ENCODE results near the gene ARFRP1. TPM values are rescaled to one million over a fixed set of nuclear protein-coding genes. Genes with fewer than 3 reads are reported as not detected.

ARFRP1 gene
- total RNA-seq, 1 experiment from 2014 or later: 119 TPM

GRCh38 chr20:63739130-63740069 is 31.6 kb upstream of the ARFRP1 start, which contains the start of gene SLC2A4RG:
Gene SLC2A4RG, plus strand, starts transcription at chr20:63739776. Its CDS starts 137 bp downstream, at chr20:63739913.
- ChIA-PET POLR2A (interaction anchor here (0.5 to 1.6 kb wide), 5 partner anchors 32 to 1334 kb away, joined by 3 to 12 read pairs (median 4); partner anchors contain the start of genes ARFRP1, HELZ2, TPD52L2 and ZGPAT), CTCF (interaction anchor here (0.7 to 1.3 kb wide), 4 partner anchors 14 to 201 kb away, joined by 3 to 6 read pairs (median 4); partner anchors contain the start of genes ARFRP1, TPD52L2 and ZGPAT)
- BruUV-seq (replicated peaks): no TSS peak
- peak within 1 kb of the TSS; percentile 72 for H3K4me3 ChIP-seq (ENCODE audit: low read depth, low read length)
- intact Hi-C loops (cut with micrococcal nuclease; ENCODE audit: unreplicated experiment): no loop called here
- peak within 1 kb of the TSS; percentile 87 for H3K27ac Mint-ChIP-seq (ENCODE audit: unreplicated experiment)
- H3K9me3 Mint-ChIP-seq (ENCODE audit: unreplicated experiment): no peaks in the 10 kb centered on the region
- no peak for TF ChIP-seq CTCF (IDR thresholded peaks at IDR 0.05; ENCODE audit: insufficient read depth in 1 of 2, low read depth in 1 of 2, low read length in 1 of 2, severe bottlenecking in 1 of 2, unreplicated experiment in 1 of 2)
- peaks cover 79% of the 10 kb centered on the region for H3K36me3 Mint-ChIP-seq (ENCODE audit: insufficient read depth, unreplicated experiment)
- peak; percentile 85 to 96 for DNase-seq
- H3K27me3 ChIP-seq (replicated peaks; ENCODE audit: control insufficient read depth, insufficient read depth, low read length): no peaks in the 10 kb centered on the region
- H3K27me3 Mint-ChIP-seq (ENCODE audit: insufficient read depth, unreplicated experiment): no peaks in the 10 kb centered on the region
- peaks cover 19% of the 10 kb centered on the region for H3K36me3 ChIP-seq (ENCODE audit: control insufficient read depth, insufficient read depth, low read length)
- peaks cover 24% of the 10 kb centered on the region for H3K4me1 ChIP-seq
- peak within 1 kb of the TSS; percentile 88 for H3K4me3 Mint-ChIP-seq (ENCODE audit: unreplicated experiment)
- no peaks in the 10 kb centered on the region for H3K9me3 ChIP-seq
- H3K4me1 Mint-ChIP-seq (ENCODE audit: low read depth, unreplicated experiment): no peaks in the 10 kb centered on the region

GRCh38 chr20:63738687-63739129 is 30.9 kb upstream of the ARFRP1 start:
- POLR2A ChIA-PET: interaction anchor here (0.5 to 1.6 kb wide), 5 partner anchors 31 to 1333 kb away, joined by 3 to 12 read pairs (median 4); partner anchors contain the start of genes ARFRP1, HELZ2, TPD52L2 and ZGPAT
- peaks cover 74% of the 10 kb centered on the region for H3K36me3 Mint-ChIP-seq (ENCODE audit: insufficient read depth, unreplicated experiment)
- H3K27me3 ChIP-seq (replicated peaks; ENCODE audit: control insufficient read depth, insufficient read depth, low read length): no peaks in the 10 kb centered on the region

More at GRCh38 chr20:63738687-63739129, 30.9 kb upstream of the ARFRP1 start:
- H3K9me3 ChIP-seq: no peaks in the 10 kb centered on the region
- BruUV-seq (replicated peaks): no TSS peak
- Mint-ChIP-seq H3K4me1 (ENCODE audit: low read depth, unreplicated experiment) (peaks cover 6% of the 10 kb centered on the region), H3K9me3 (ENCODE audit: unreplicated experiment) (no peaks in the 10 kb centered on the region), H3K27ac (ENCODE audit: unreplicated experiment) (no peak overlapping the region), H3K4me3 (ENCODE audit: unreplicated experiment) (peak overlapping the region; percentile 66), H3K27me3 (ENCODE audit: insufficient read depth, unreplicated experiment) (no peaks in the 10 kb centered on the region)
- peaks cover 24% of the 10 kb centered on the region for H3K4me1 ChIP-seq
- no peak for TF ChIP-seq CTCF (IDR thresholded peaks at IDR 0.05; ENCODE audit: insufficient read depth in 1 of 2, low read depth in 1 of 2, low read length in 1 of 2, severe bottlenecking in 1 of 2, unreplicated experiment in 1 of 2)
- CTCF ChIA-PET: interaction anchor here (0.7 to 1.3 kb wide), 5 partner anchors 15 to 201 kb away, joined by 3 to 9 read pairs (median 5); partner anchors contain the start of genes ARFRP1, TPD52L2 and ZGPAT
- peak; percentile 86 to 88 for DNase-seq
- H3K4me3 ChIP-seq (ENCODE audit: low read depth, low read length): peak overlapping the region; percentile 71
- peaks cover 20% of the 10 kb centered on the region for H3K36me3 ChIP-seq (ENCODE audit: control insufficient read depth, insufficient read depth, low read length)
- intact Hi-C loops (cut with micrococcal nuclease; ENCODE audit: unreplicated experiment): no loop called here

All from Caco-2 (cell line).